ENCODE results near the gene MIOS. TPM values are rescaled to one million over a fixed set of nuclear protein-coding genes. Genes with fewer than 3 reads are reported as not detected.

The MIOS gene
- total RNA-seq, 6 donors from 2014 or later: 14.0 to 47.6 (median 27.7) TPM

DNA sequence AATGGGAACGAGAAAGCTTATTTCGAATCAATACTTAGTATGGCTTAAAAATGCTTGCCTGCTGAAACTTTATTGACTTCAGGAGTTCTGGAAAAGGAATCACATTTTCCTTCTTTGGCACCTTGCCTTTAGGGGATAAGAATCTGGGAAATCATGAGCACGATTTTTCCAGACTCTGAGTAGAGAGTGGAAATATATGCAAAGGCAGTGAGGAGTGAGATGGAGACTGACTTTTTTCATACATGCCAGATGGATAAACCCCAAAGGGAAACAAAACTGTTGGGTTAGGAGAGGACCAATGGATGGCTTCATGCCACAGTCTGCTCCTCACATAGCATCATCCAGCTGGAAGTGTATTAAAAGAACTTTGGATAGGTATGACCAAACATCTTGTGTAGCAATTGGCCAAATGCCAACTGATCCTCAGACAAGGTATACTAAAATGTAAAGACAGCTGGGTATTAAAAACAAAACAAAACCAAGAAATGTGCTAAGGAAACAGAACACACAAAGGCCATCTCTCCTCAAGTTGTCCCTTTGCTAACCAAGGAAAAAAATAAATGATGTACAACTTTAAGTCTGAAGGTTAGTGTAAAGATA lies 32.8 kb upstream of the MIOS start:
- TF ChIP-seq POLR2AphosphoS5 (IDR thresholded peaks at IDR 0.05): no peak
- TF ChIP-seq, protein P1, sequence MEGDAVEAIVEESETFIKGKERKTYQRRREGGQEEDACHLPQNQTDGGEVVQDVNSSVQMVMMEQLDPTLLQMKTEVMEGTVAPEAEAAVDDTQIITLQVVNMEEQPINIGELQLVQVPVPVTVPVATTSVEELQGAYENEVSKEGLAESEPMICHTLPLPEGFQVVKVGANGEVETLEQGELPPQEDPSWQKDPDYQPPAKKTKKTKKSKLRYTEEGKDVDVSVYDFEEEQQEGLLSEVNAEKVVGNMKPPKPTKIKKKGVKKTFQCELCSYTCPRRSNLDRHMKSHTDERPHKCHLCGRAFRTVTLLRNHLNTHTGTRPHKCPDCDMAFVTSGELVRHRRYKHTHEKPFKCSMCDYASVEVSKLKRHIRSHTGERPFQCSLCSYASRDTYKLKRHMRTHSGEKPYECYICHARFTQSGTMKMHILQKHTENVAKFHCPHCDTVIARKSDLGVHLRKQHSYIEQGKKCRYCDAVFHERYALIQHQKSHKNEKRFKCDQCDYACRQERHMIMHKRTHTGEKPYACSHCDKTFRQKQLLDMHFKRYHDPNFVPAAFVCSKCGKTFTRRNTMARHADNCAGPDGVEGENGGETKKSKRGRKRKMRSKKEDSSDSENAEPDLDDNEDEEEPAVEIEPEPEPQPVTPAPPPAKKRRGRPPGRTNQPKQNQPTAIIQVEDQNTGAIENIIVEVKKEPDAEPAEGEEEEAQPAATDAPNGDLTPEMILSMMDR (IDR thresholded peaks at IDR 0.05): no peak
- TF ChIP-seq EP300 (IDR thresholded peaks at IDR 0.05): no peak
- TF ChIP-seq POLR2A (IDR thresholded peaks at IDR 0.05): no peak
- no peaks in the 10 kb centered on the region for H3K36me3 ChIP-seq
- WGBS, 2 donors: 86 to 88% methylated on average over 3 of the region's 3 CpGs
- H3K27ac ChIP-seq: no peak overlapping the region
- H3K4me3 ChIP-seq: no peak overlapping the region
- DNase-seq (no peak), ATAC-seq (ENCODE audit: low FRiP score in 2 of 2) (no peak)
- H3K9me3 ChIP-seq: no peaks in the 10 kb centered on the region
- no peaks in the 10 kb centered on the region for H3K27me3 ChIP-seq
- no peaks in the 10 kb centered on the region for H3K4me1 ChIP-seq

DNA sequence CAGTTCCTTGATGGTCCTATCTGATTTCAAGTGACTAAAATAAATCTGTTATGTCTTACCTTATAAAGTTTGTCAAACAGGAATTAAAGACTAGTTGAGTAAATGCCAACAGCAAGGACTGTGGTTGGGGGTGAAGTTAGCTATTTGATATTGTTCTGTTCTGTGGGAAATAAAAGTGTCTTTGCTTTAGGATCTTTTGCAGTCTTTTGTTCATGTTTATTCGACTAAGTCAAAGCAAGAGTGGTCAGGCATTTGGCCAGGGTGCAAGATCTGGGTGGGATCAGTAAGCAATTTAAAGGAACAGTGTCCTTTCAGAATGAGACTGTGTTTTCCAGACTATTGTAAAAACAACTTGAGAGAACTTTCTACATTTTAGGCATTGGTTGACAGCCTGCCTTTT lies 31.0 kb upstream of the MIOS start, which contains the start of gene COL28A1:
TSS of gene COL28A1 (minus strand) at position 183 of the 400 bp plus-strand sequence. CDS start 2,998 bp downstream, outside the sequence.
- no peaks in the 10 kb centered on the region for H3K4me1 ChIP-seq
- H3K36me3 ChIP-seq: no peaks in the 10 kb centered on the region
- no peaks in the 10 kb centered on the region for H3K9me3 ChIP-seq
- no peak within 1 kb of the TSS for H3K27ac ChIP-seq
- TF ChIP-seq, protein P1 (IDR thresholded peaks at IDR 0.05): no peak
- TF ChIP-seq POLR2A (IDR thresholded peaks at IDR 0.05): no peak
- no peak for TF ChIP-seq POLR2AphosphoS5 (IDR thresholded peaks at IDR 0.05)
- DNase-seq (no peak), ATAC-seq (ENCODE audit: low FRiP score in 2 of 2) (no peak)
- H3K27me3 ChIP-seq: no peaks in the 10 kb centered on the region
- WGBS, 2 donors: 21 to 24% methylated on average over 1 of the region's 1 CpG
- no peak within 1 kb of the TSS for H3K4me3 ChIP-seq

DNA sequence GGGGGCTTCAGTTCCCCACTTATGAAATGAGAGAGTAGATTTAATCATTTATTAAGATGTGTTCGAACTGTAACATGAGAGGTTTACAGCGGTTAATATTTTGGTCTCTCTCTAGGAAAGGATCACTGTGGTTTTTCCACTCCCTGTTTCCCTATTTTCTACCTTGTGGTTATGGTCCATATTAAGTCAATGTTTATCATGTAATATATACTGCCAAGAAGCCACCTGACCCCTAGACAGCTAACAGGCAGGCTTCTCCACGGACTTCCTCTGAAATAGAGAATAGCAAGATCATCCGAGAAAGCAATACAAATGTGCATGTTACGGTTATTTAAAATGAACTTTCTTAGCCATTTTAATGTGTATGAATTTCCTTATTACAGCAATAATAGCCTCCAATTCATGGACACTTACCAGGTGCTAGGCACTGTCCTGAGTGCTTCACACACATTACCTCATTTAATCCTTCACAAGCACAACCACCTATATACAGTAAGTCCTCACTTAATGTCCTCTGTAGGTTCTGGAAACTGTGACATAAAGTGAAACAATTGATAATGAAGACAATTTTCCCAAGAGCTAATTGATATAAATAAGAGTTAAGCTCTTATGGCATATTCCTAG lies 30.2 kb upstream of the MIOS start:
- ATAC-seq (ENCODE audit: low FRiP score in 2 of 2) (no peak), DNase-seq (no peak)
- Histone ChIP-seq H3K36me3 (no peaks in the 10 kb centered on the region), H3K4me3 (no peak overlapping the region), H3K27me3 (no peaks in the 10 kb centered on the region), H3K4me1 (no peaks in the 10 kb centered on the region), H3K27ac (no peak overlapping the region), H3K9me3 (no peaks in the 10 kb centered on the region)
- TF ChIP-seq POLR2AphosphoS5 (IDR thresholded peaks at IDR 0.05) (no peak), EP300 (IDR thresholded peaks at IDR 0.05) (no peak), POLR2A (IDR thresholded peaks at IDR 0.05) (no peak)
- TF ChIP-seq, protein P1 (IDR thresholded peaks at IDR 0.05): no peak
- 89% methylated on average over 5 of the region's 5 CpGs for WGBS, 2 donors

GRCh38 chr7:7537711-7538110 lies 29.0 kb upstream of the MIOS start:
- peaks cover 0 to 2% (median 0%) of the 10 kb centered on the region in 4 donors for H3K4me1 ChIP-seq
- H3K27ac ChIP-seq: no peak overlapping the region
- H3K27me3 ChIP-seq: no peaks in the 10 kb centered on the region
- H3K4me3 ChIP-seq: no peak overlapping the region
- TF ChIP-seq, protein P1 (IDR thresholded peaks at IDR 0.05): no peak
- TF ChIP-seq POLR2AphosphoS5 (IDR thresholded peaks at IDR 0.05): no peak
- TF ChIP-seq EP300 (IDR thresholded peaks at IDR 0.05): no peak
- TF ChIP-seq POLR2A (IDR thresholded peaks at IDR 0.05): no peak
- no peak for DNase-seq
- no peak for ATAC-seq (ENCODE audit: low FRiP score in 2 of 2)
- 91 to 94% methylated on average over 2 of the region's 2 CpGs for whole genome bisulfite sequencing, 2 donors
- H3K36me3 ChIP-seq: no peaks in the 10 kb centered on the region
- no peaks in the 10 kb centered on the region for H3K9me3 ChIP-seq

DNA sequence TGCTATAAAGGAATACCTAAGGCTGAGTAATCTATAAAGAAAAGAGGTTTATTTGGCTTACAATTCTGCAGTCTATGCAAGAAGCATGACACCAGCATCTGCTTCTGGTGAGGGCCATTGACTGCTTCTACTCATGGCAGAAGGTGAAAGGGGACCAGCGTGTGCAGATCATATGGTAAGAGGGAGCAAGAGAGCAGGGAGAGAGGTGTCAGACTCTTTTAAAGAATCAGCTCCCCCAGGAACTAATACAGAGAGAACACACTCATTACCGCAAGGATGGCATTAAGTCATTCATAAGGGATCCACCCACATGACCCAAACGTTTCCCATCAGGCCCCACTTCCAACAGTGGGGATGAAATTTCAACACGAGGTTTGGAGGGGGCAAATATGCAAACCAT lies 27.5 kb upstream of the MIOS start:
- Histone ChIP-seq H3K27ac (no peak overlapping the region), H3K4me3 (no peak overlapping the region), H3K4me1 (peaks cover 0 to 2% (median 0%) of the 10 kb centered on the region in 4 donors), H3K9me3 (no peaks in the 10 kb centered on the region), H3K36me3 (no peaks in the 10 kb centered on the region), H3K27me3 (no peaks in the 10 kb centered on the region)
- TF ChIP-seq POLR2AphosphoS5 (IDR thresholded peaks at IDR 0.05): no peak
- TF ChIP-seq, protein P1 (IDR thresholded peaks at IDR 0.05): no peak
- WGBS, 2 donors: 75% methylated on average over 4 of the region's 4 CpGs
- no peak for DNase-seq
- ATAC-seq (ENCODE audit: low FRiP score in 2 of 2): no peak

Measured in upper lobe of left lung (tissue), 6 donors.